Thyroid gland (tissue), 4 donors: ENCODE data around the gene PARPBP.
"Not testable (repeated sequence)": the region's sequence is repeated elsewhere in the genome, so short reads cannot be mapped to it uniquely, and the experiment has no call there.

ENCODE experiments used
- CTCF ChIP-seq, 6 experiments: fragments of 200-600 bp in 3 of 6; fragments of 450-650 bp in 3 of 6; sonication (generic) in 3 of 6; IDR thresholded peaks; one replicate each; pipeline ENCODE4 v1.5.1; 2016 to 2019; ENCODE audit warnings: antibody characterized with exemption in 6 of 6, mild to moderate bottlenecking in 2 of 6, inconsistent platforms in 1 of 6, moderate library complexity in 1 of 6
- POLR2A ChIP-seq, 2 donors: fragments of 450-650 bp; IDR thresholded peaks; one replicate each; pipeline ENCODE4 v1.6.1; 2017; ENCODE audit warnings: antibody characterized with exemption in 2 of 2, mild to moderate bottlenecking in 2 of 2, moderate library complexity in 1 of 2

GRCh38 chr12:102147062-102147587 is 27.1 kb downstream of the PARPBP start:
- not testable (repeated sequence) for TF ChIP-seq CTCF, POLR2A (IDR thresholded peaks at IDR 0.05)
